Epithelial cell of prostate (primary cell): ENCODE measurements around the gene NEGR1.

Experiments
- DNase-seq: peaks from one replicate; pipeline ENCODE4 v3.0.0-alpha.2; 2011; ENCODE audit warnings: low read depth, low spot score
- H3K27ac ChIP-seq: fragments of 450-650 bp; 2 replicates; pipeline ENCODE4 v1.5.1; 2017; ENCODE audit warnings: mild to moderate bottlenecking

Gene NEGR1

GRCh38 chr1:72060466-72061245 is 221.7 kb downstream of the NEGR1 start:
- H3K27ac ChIP-seq, result no peak overlapping the region
- DNase-seq, result no peak

GRCh38 chr1:72056516-72056915 is 225.8 kb downstream of the NEGR1 start:
- no peak overlapping the region for H3K27ac ChIP-seq
- no peak for DNase-seq

GRCh38 chr1:72051538-72051937 is 230.8 kb downstream of the NEGR1 start:
- DNase-seq, result no peak
- no peak overlapping the region for H3K27ac ChIP-seq

- H3K27ac ChIP-seq, result no peak overlapping the region
These were observed 231.8 kb downstream of the NEGR1 start for GRCh38 chr1:72050551-72050950.

GRCh38 chr1:72037745-72038343 is 244.5 kb downstream of the NEGR1 start:
- no peak overlapping the region for H3K27ac ChIP-seq
- peak; percentile 8 for DNase-seq

More at GRCh38 chr1:72050551-72050950, 231.8 kb downstream of the NEGR1 start:
- DNase-seq, result no peak

GRCh38 chr1:72034827-72035226 is 247.5 kb downstream of the NEGR1 start:
- no peak overlapping the region for H3K27ac ChIP-seq

GRCh38 chr1:72023063-72023930 is 259.0 kb downstream of the NEGR1 start:
- H3K27ac ChIP-seq, result no peak overlapping the region

More at GRCh38 chr1:72034827-72035226, 247.5 kb downstream of the NEGR1 start:
- no peak for DNase-seq

GRCh38 chr1:72018562-72018961 is 263.8 kb downstream of the NEGR1 start:
- DNase-seq, result no peak

More at GRCh38 chr1:72023063-72023930, 259.0 kb downstream of the NEGR1 start:
- DNase-seq, result no peak

GRCh38 chr1:72015006-72015405 is 267.3 kb downstream of the NEGR1 start:
- no peak overlapping the region for H3K27ac ChIP-seq
- no peak for DNase-seq

More at GRCh38 chr1:72018562-72018961, 263.8 kb downstream of the NEGR1 start:
- H3K27ac ChIP-seq, result no peak overlapping the region

GRCh38 chr1:72013161-72013560 is 269.2 kb downstream of the NEGR1 start:
- no peak overlapping the region for H3K27ac ChIP-seq
- no peak for DNase-seq

GRCh38 chr1:72011721-72012120 is 270.6 kb downstream of the NEGR1 start:
- no peak for DNase-seq
- no peak overlapping the region for H3K27ac ChIP-seq

- no peak for DNase-seq
- no peak overlapping the region for H3K27ac ChIP-seq
These were observed 272.3 kb downstream of the NEGR1 start for GRCh38 chr1:72010094-72010431.

- no peak for DNase-seq
- H3K27ac ChIP-seq, result no peak overlapping the region
These were observed 272.9 kb downstream of the NEGR1 start for GRCh38 chr1:72009173-72010093.

- no peak for DNase-seq
- H3K27ac ChIP-seq, result no peak overlapping the region
These were observed 275.0 kb downstream of the NEGR1 start for GRCh38 chr1:72007312-72007711.

- no peak overlapping the region for H3K27ac ChIP-seq
- DNase-seq, result no peak
These were observed 276.2 kb downstream of the NEGR1 start for GRCh38 chr1:72006092-72006491.

GRCh38 chr1:72003092-72003491 is 279.2 kb downstream of the NEGR1 start:
- H3K27ac ChIP-seq, result no peak overlapping the region
- no peak for DNase-seq

- H3K27ac ChIP-seq, result no peak overlapping the region
- peak; percentile 31 for DNase-seq
These were observed 281.5 kb downstream of the NEGR1 start for GRCh38 chr1:72000809-72001208.

- H3K27ac ChIP-seq, result no peak overlapping the region
- no peak for DNase-seq
These were observed 287.7 kb downstream of the NEGR1 start for GRCh38 chr1:71994646-71995045.

GRCh38 chr1:71987181-71987580 is 295.2 kb downstream of the NEGR1 start:
- DNase-seq, result no peak
- H3K27ac ChIP-seq, result no peak overlapping the region

- no peak for DNase-seq
- H3K27ac ChIP-seq, result no peak overlapping the region
These were observed 296.2 kb downstream of the NEGR1 start for GRCh38 chr1:71986160-71986559.
